GM12891 (cell line): ENCODE data around the gene FGF19.

Experiments used
- DNase-seq: peaks from one replicate; pipeline ENCODE4 v3.0.0; 2011; ENCODE audit warnings: low spot score; ENCODE audit not compliant: insufficient read length
- FAIRE-seq: peaks from 2 replicates; lab custom pipeline; 2011; peaks lifted over from hg19 to GRCh38; lab: Jason Lieb, UNC
- PAX5 ChIP-seq: IDR thresholded peaks from 2 replicates; pipeline ENCODE4 v1.6.1; 2011; ENCODE audit warnings: low read length, moderate library complexity, mild to moderate bottlenecking; ENCODE audit not compliant: insufficient read depth, severe bottlenecking
- POLR2A ChIP-seq: IDR thresholded peaks from 2 replicates; pipeline ENCODE4 v1.6.1; 2011; ENCODE audit warnings: low read depth, low read length, control low read depth
- POLR2AphosphoS5 ChIP-seq: IDR thresholded peaks from 2 replicates; pipeline ENCODE4 v1.6.1; 2011; ENCODE audit warnings: low read depth, low read length, control low read depth
- POU2F2 ChIP-seq: IDR thresholded peaks from 2 replicates; pipeline ENCODE4 v1.6.1; 2011; ENCODE audit warnings: low read depth, mild to moderate bottlenecking, control low read depth, low read length, moderate library complexity
- SPI1 ChIP-seq: IDR thresholded peaks from 2 replicates; pipeline ENCODE4 v1.6.1; 2011; ENCODE audit warnings: low read depth, low read length, control low read depth
- TAF1 ChIP-seq: IDR thresholded peaks from 2 replicates; pipeline ENCODE4 v1.6.1; 2011; ENCODE audit warnings: low read depth, low read length, control low read depth

Gene FGF19

DNA sequence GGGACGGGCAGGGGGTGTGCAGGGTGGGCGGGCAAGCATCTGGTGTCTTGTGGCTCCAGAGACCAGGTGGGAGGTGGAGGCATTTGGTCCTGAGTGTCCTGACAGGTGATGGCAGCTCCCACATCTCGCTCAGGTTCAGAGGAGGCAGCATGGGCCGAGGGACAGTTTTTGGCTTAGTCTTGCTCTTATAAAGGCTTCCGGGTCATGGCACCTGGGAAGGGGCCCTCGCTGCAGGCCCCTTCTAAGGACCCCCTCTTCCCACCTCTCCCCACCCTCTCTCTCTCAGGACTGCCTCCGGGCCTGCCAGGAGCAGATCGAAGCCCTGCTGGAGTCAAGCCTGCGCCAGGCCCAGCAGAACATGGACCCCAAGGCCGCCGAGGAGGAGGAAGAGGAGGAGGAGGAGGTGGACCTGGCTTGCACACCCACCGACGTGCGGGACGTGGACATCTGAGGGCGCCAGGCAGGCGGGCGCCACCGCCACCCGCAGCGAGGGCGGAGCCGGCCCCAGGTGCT lies 52.9 kb downstream of the FGF19 start:
- DNase-seq: no peak
- no peak for FAIRE-seq
- TF ChIP-seq SPI1 (no peak), TAF1 (no peak), POLR2AphosphoS5 (no peak), POLR2A (no peak), PAX5 (no peak), POU2F2 (no peak)

DNA sequence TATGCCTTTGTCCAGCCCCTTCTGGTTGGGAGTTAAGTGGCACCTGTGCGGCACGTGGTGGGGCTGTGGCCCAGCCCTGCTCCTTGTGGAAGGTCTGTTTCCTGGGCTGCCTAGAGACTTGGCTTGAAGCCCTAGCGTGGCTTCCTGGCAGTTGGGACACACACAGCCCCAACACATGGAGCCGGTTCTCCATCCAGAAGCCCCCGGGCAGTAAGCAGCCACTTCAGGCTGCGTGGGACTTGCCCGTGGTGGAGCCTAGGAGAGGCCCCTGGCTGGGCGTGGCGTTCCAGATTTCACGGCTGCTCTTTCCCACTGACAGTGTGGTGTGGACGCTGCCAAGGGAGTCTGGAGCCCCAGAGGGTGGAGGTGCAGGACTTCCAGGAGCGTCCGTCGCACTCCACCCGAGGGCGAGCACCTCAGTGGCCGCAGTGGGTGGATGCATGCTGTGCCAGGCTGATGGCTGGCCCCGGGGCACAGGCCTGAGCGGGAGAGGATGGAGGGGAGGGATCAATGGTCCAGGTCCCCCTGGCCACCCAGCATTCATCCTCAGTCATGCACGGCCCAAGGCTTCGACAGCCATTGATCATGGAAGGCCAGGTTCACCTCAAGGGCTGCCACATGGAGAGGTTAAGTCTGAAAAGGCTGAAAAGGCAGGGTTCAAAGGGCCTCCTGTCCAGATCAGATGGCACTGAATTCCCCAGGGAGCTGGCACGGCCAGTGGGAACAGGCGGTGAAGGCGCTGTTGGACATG lies 53.6 kb downstream of the FGF19 start:
- TF ChIP-seq PAX5 (no peak), POLR2A (no peak), POU2F2 (no peak), SPI1 (no peak), POLR2AphosphoS5 (no peak), TAF1 (no peak)
- FAIRE-seq (no peak), DNase-seq (no peak)

DNA sequence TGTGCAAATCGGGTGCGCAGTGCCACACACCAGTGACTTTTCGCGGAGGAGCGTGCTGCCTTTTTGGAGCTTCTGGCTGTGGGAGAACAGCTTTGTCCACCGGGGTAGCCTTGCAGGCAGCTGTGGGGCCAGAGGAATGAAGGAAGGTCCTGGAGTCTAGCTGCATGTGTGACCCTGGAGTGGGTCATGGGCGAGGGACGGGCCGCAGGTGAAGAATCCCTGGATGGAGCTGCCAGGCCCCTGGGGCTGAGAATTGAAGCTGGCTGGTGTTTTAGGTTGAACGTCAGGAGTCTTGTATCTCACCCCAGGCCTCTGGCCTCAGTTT lies 54.3 kb downstream of the FGF19 start:
- DNase-seq (no peak), FAIRE-seq (no peak)
- TF ChIP-seq POU2F2 (no peak), POLR2AphosphoS5 (no peak), TAF1 (no peak), POLR2A (no peak), SPI1 (no peak)

DNA sequence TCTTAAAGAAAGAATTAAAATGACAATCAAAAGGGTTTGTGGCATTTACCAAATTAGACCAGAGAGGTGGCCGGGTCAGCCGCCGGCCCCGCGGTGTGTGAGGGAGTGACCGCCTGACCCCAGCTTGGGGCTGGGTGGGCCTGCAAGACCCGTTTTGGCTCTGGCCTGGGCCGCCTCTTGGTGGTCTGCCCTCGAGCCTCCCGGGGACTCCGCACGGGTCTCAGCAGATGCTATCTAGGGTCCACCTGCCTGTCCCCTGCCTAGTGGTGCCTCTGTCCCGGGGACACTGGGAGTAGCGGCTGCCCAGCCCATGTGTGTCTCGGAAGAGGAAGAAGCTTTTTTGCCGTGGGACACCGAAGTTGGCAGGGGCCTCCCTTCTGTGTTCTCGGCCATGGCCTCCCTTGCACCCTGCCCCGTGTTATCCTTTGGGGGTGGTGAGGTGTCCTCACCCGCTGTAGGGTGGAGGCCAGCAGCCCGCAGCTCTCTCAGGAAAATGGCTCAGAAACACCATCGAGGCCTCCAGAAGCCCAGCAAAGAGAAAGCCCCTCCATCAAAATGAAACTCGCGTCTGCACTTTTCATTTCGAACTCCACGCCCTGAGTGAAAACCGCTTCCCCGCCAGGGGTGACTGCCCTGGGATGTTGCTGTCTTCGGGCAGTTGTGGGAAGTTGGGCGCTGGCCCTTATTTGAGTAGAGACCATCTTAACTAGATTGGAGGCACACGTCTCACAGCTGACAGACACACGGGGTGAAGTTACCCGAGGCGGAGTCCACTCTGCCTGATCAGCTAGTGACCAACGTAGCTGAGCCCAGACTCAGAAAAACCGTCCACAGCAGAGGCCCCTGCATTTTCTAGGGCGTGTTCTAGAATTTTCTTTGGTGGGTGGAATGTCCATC lies 54.9 kb downstream of the FGF19 start:
- DNase-seq: no peak
- TF ChIP-seq POLR2A (no peak), POLR2AphosphoS5 (no peak), TAF1 (no peak), POU2F2 (no peak), PAX5 (no peak), SPI1 (no peak)
- no peak for FAIRE-seq
